ENCODE measurements around the gene CENPB.
"Not testable (repeated sequence)": the region's sequence is repeated elsewhere in the genome, so short reads cannot be mapped to it uniquely, and the experiment has no call there.

CENPB gene

GRCh38 chr20:3811467-3812258 lies 25.1 kb upstream of the CENPB start:
- DNase-seq, result peak; percentile 92

- DNase-seq, result no peak
Observed at GRCh38 chr20:3808544-3808943, 22.0 kb upstream of the CENPB start.

DNA sequence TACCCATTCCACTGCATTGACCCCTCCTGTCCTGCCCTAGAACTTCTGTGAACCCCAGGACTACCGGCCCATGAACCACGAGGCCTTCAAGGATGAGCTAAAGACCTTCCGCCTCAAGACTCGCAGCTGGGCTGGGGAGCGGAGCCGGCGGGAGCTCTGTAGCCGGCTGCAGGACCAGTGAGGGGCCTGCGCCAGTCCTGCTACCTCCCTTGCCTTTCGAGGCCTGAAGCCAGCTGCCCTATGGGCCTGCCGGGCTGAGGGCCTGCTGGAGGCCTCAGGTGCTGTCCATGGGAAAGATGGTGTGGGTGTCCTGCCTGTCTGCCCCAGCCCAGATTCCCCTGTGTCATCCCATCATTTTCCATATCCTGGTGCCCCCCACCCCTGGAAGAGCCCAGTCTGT lies 18.2 kb upstream of the CENPB start:
- no peak for DNase-seq

DNA sequence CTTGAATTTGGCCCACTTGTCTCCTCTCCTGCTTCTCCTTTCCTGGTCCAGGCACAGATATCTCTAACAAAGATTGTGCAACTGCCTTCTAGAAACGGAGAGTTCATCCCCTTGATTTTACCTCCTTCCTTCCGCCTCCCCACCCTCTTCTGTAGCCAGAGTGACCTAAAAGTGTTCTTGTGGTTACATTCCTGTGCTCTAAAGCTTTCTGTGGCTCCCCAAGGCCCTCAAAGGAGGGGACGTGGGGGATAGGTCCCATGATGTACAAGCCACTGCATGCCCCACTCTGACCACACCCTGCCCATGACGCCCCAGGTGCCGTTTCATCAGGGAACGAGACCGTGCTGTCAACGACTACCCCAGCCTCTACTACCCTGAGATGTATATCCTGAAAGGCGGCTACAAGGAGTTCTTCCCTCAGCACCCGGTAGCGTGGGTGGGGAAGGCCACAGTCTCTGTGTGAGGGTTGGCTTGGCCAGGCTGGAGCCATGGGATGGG lies 17.8 kb upstream of the CENPB start:
- DNase-seq, result no peak

- DNase-seq, result no peak
Observed at GRCh38 chr20:3803854-3804253, 17.3 kb upstream of the CENPB start.

DNA sequence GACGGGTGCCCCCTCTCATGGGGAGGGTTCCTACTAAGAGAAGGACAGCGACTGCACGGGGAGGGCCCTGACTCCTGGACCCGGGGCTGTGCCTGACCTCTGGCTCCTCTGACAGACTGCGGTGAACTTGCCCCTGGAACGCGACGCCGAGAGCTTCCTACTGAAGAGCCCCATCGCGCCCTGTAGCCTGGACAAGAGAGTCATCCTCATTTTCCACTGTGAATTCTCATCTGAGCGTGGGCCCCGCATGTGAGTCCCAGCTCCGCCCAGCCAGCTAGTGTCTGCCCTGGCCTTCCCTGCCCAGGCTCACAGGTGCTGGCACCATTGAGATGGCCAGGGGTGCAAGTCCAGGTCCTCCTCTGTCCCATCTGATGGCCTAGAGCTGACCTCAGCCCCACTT lies 16.7 kb upstream of the CENPB start:
- DNase-seq, result no peak

DNA sequence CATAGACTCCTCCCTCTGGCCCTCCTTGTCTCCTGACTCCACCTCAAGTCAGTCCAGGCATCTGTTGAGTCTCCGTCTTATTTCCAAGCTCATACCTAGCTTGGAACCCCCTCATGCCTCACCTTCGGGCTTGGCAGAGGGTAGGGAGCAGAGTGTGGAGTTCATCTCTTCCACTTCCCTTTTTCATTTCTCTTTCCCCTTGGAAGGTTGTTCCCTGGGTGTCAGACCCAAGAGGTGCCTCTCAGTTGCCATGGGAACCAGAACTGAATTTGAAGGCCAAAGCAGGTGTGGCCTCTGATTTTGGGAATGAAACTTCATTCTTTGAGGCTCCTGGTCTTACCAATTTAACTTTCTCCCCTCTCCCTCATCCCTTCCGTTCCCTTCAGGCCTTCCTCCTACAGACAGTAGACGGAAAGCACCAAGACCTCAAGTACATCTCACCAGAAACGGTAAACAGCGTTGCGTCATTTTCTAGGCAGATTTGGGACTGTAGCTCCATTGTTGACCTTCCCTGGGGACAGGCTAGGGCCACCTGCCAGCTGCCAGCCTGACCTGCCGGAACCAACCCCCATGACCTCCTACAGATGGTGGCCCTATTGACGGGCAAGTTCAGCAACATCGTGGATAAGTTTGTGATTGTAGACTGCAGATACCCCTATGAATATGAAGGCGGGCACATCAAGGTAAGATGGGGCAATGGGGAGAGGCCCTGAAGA lies 16.1 kb upstream of the CENPB start:
- DNase-seq, result no peak

GRCh38 chr20:3801846-3802245 lies 15.3 kb upstream of the CENPB start:
- DNase-seq, result no peak

- DNase-seq, result no peak
Observed at GRCh38 chr20:3801299-3801698, 14.8 kb upstream of the CENPB start.

DNA sequence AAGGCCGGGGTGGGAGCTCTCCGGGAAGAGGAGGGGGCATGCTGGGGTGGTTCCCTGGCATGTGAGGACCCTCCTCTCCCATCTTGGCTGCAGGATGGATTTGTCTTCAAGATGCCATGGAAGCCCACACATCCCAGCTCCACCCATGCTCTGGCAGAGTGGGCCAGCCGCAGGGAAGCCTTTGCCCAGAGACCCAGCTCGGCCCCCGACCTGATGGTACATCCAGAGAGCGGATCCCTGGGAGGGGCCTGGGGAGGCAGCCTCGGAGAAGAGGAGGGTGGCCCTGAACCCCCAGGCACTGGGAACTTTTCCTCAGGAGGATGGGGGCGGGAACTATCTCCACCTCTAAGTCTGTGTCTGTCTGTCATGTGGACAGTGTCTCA lies 14.3 kb upstream of the CENPB start:
- no peak for DNase-seq

DNA sequence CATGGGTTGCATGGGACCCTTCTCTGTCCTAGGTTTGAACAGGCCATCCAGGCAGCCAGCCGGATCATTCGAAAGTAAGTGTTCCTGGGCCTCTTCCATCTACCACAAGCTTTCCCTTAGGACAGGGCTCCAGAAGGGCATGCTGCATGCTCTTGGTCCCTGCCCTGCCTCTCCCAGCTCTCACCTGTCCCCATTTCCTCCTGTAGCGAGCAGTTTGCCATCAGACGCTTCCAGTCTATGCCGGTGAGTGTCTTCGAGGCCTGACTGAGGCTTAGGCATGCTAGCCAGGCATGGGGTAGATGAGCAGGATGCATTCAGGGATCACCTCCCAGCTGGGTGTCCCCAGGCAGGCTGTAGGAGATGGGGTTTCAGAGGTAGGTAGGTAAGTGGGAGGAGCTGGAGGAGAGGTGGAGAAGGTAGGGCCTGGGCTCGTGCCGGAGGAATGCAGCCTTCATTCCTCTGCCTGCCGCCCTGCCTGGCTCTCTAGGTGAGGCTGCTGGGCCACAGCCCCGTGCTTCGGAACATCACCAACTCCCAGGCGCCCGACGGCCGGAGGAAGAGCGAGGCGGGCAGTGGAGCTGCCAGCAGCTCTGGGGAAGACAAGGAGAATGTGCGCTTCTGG lies 13.8 kb upstream of the CENPB start:
- no peak for DNase-seq

GRCh38 chr20:3798908-3799248 lies 12.3 kb upstream of the CENPB start:
- DNase-seq, result no peak

GRCh38 chr20:3798373-3798768 lies 11.8 kb upstream of the CENPB start:
- DNase-seq, result no peak

DNA sequence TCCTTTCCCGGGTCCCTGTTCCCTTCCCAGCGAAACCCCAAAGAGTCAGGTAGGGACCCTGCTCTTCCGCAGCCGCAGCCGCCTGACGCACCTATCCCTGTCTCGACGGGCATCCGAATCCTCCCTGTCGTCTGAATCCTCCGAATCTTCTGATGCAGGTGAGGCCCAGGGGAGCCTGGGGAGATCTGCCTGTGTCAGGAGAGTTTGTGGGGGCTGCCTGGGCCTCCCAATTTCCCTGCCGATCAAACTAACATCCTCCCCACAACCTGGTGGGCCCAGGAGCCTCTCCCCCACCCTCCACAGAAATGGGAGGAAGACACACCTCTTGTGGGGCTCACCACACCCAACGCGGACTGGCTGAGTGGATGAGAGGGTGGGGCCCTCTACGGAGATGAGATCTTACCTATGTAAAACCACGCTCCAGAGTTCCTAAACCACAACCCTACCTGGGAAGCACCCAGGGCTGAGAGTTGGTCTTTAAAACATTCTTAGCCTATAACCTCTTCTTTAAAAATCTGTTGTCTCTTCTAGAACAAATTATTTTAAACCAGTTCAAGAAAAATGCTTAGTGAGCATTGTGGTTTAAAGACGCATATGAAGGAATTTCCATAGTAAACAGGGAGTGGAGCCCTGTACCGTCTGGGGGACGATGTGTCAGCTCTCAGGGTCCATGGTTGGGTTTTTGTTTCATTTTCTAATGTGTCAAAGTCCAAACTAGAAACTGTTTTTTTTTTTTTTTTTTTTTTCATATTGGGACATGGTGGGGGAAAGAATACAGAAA lies 11.2 kb upstream of the CENPB start:
- peak; percentile 60 for DNase-seq

- DNase-seq, result no peak
Observed at GRCh38 chr20:3797226-3797545, 10.6 kb upstream of the CENPB start.

GRCh38 chr20:3796477-3797225 lies 10.1 kb upstream of the CENPB start:
- no peak for DNase-seq

- peak; percentile 89 for DNase-seq
Observed at GRCh38 chr20:3795511-3796468, 9.2 kb upstream of the CENPB start, which contains the start of gene CDC25B. Gene CDC25B (plus strand): TSS chr20:3796310. CDS start chr20:3796532, 222 bp downstream.

GRCh38 chr20:3794701-3795420 lies 8.3 kb upstream of the CENPB start:
- DNase-seq, result no peak

DNA sequence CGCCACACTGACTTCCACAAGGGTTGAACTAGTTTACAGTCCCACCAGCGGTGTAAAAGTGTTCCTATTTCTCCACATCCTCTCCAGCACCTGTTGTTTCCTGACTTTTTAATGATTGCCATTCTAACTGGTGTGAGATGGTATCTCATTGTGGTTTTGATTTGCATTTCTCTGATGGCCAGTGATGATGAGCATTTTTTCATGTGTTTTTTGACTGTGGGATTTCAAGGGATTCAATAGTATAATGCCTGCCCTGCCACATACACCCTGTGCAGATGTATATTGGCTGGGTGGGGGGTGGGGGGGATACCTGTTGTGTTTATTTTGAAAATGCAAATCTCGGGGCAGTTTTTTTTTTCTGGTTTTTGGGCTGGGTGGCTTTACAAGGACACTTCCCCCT lies 7.6 kb upstream of the CENPB start:
- not testable (repeated sequence) for DNase-seq

GRCh38 chr20:3789201-3789600 lies 2.7 kb upstream of the CENPB start:
- DNase-seq, result not testable (repeated sequence)
